T47D (cell line): ENCODE results near the gene GNB2.

ENCODE experiments used
- DNase-seq, 2 experiments: peaks; one replicate each; pipeline versions ENCODE4 v3.0.0 to v3.0.0-alpha.2; 2011 to 2012; ENCODE audit warnings: low read depth in 1 of 2, low spot score in 1 of 2
- JUND ChIP-seq: IDR thresholded peaks from 2 replicates; pipeline ENCODE4 v1.6.1; 2012; ENCODE audit warnings: low read depth
- in situ Hi-C: cut with HindIII; loops from 2 replicates; pipeline ENCODE4 v1.10.0; 2016; ENCODE audit warnings: low sequenced_read_pairs, low pct_unique_long_range_greater_than_20kb

GNB2 gene

GRCh38 chr7:100673302-100673941 lies at the start of gene GNB2:
Gene GNB2 (plus strand): TSS chr7:100673740. CDS start chr7:100676266, 2,526 bp downstream.
- TF ChIP-seq JUND: no peak
- in situ Hi-C loops: no loop called here
- DNase-seq: peak; percentile 80 to 98

- no peak for DNase-seq
- in situ Hi-C loops: no loop called here
- no peak for TF ChIP-seq JUND
Measured at GRCh38 chr7:100623951-100624824, 49.4 kb upstream of the GNB2 start.

GRCh38 chr7:100626055-100626454 lies 47.5 kb upstream of the GNB2 start:
- in situ Hi-C loops: no loop called here

DNA sequence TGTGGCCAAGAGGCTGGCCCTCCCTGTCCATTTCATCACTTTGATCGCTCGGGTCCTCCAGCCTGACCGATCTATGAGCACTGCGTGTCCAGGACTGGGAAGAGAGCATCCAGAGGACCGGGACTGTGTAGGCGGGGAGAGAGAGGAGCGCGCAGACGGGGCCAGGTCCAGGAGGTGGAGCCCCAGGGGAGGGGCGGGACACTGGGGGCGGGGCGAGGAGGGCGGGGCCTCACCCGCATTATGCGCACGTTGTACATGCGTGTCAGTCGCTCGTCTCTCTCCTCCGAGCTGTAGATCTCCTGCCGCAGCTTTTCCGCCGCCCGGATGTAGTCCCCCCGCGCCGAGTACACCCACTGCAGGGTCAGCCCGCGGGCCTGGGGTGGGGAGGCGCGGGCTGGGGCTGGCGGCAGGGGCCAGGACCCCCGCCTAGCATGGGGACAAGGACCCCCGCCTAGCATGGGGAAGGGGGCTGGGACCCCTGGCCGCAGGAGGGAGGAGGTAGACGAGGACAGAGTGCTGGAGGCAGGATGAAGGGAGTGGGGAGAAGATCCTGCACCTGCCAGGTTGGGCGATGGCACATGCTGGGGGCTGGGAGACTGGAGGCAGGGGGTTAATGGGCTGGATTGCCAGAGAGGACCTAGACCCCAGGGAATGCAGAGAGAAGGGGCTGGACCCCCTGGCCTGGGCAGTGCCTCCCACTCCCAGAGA lies 46.9 kb upstream of the GNB2 start:
- no peak for TF ChIP-seq JUND
- DNase-seq: peak; percentile 88 to 95
- in situ Hi-C loops: no loop called here

More at GRCh38 chr7:100626055-100626454, 47.5 kb upstream of the GNB2 start:
- no peak for DNase-seq
- no peak for TF ChIP-seq JUND

DNA sequence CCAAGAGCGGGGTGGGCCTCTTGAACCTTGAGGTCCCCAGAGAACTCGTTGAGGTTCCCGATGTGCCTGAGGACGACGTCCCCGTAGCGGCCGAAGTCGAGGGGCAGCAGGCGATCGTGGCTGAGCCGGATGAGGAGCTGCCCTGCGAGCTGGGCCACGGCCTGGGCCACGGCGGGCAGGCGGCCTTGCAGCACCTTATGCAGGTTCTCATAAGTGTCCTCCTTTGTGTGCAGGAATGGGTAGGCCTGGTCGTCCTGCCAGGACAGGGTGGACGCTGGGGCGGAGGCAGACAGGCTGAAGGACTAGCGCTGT lies 46.3 kb upstream of the GNB2 start:
- in situ Hi-C loops: no loop called here
- TF ChIP-seq JUND: no peak
- no peak for DNase-seq

DNA sequence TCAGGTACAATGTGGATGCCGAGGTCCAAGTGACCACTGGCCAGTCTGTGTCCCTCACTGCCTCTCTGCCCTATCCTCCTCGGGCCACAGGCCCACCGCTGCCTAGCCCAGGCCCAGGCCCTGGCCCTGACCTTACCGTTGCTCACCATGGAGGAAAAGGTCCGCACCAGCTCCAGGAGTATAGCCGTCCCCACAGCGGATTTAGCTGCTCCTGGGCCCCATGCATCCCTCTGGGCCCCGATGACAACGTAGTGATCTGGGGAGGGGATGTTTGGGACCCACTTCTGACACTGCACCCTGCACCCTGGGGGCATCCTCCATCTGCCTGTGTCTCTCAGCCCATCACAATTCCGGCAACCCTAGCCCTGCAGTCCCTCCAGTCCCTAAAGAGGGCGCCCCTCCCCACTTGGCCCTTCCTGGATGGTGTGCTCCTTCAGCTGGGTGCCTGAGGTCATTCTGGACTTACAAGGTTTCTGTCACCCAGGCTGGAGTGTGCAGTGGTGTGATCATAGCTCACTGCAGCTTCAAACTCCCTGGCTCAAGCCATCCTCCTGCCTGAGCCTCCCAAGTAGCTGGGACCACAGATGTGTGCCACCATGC lies 44.3 kb upstream of the GNB2 start:
- DNase-seq: peak in 1 of 2 experiments; percentile 78
- TF ChIP-seq JUND: no peak
- in situ Hi-C loops: no loop called here

- no peak for TF ChIP-seq JUND
- DNase-seq: no peak
- in situ Hi-C loops: no loop called here
Measured at GRCh38 chr7:100630066-100630465, 43.5 kb upstream of the GNB2 start.

DNA sequence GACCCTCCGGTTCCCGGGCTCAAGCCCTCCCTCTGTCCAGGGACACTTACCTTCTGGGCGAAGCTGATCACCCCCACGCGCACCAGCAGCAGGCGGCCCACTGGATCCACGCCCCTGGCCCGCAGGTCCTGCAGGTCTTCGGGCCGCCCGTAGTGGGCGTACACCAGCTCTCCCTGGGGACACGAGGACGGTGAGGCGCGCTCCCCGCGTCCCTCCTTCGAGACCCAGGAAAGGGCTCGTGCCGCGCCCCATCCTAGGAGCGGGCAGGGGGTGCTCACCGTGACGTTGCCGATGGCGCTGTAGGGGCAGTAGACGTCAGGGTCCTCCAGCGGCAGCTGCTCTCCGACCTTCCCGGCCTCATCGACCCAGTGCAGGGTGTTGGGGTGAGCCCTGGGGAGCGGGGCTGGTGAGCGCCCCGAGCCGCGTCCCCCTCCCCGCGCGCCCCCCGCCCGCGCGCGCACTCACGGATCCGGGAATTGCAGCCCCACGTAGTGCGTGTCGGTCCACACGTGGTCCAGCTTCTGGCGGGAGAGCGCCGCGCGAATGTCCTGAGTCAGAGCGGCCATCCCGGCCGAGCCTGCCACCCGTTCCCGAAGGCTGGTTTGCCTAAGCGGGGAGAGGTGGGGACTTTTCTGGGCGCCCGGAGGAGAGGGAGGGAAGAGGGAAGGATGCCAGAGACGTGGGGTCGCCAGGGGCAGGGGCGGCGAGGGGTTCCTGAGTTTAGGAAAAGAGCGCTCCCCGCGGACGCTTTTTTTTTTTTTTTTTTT lies 40.4 kb upstream of the GNB2 start:
- TF ChIP-seq JUND: no peak
- in situ Hi-C loops: no loop called here
- peak; percentile 48 to 62 for DNase-seq

DNA sequence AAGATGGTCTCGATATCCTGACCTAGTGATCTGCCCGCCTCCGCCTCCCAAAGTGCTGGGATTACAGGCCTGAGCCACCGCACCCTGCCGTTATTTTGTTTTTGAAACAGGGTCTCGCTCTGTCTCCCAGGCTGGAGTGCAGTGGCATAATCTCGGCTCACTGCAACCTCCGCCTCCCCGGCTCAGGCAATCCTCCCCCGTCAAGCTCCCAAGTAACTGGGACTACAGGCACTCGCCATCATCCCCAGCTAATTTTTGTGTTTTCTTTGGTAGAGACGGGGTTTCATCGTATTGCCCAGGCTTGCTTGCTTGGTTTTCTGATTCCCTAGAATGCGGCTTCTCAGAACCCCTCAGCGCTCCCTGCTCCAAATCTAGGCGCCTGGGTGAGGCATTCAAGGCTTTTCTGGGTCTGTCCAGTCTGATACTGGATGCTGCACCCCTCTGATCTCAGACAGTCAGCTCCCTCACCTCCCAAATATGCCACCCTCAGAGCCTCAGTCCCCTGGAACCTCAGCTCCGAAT lies 33.5 kb upstream of the GNB2 start:
- in situ Hi-C loops: no loop called here
- no peak for TF ChIP-seq JUND
- no peak for DNase-seq

- no peak for TF ChIP-seq JUND
- no peak for DNase-seq
- in situ Hi-C loops: no loop called here
Measured at GRCh38 chr7:100640517-100641440, 32.8 kb upstream of the GNB2 start.

GRCh38 chr7:100641463-100641859 lies 32.1 kb upstream of the GNB2 start, which contains the start of gene TFR2:
Gene TFR2 (minus strand): TSS chr7:100641552. CDS start chr7:100641509, 43 bp downstream.
- DNase-seq: no peak
- TF ChIP-seq JUND: no peak
- in situ Hi-C loops: no loop called here
